Skeletal muscle tissue (tissue), 4 donors: Measurements from ENCODE around the gene TNNT1. TPM values are rescaled to one million over a fixed set of nuclear protein-coding genes. Genes with fewer than 3 reads are reported as not detected.
"Not testable (repeated sequence)": the region's sequence is repeated elsewhere in the genome, so short reads cannot be mapped to it uniquely, and the experiment has no call there.

Experiments
- H3K27ac ChIP-seq: one replicate; pipeline ENCODE4 v1.7.0; 2013; ENCODE audit warnings: mild to moderate bottlenecking, low read depth, low read length, inconsistent platforms
- H3K27me3 ChIP-seq, 3 donors: one replicate each; pipeline ENCODE4 v1.7.0; 2013; ENCODE audit warnings: low read length in 3 of 3; ENCODE audit not compliant: control insufficient read depth in 3 of 3, insufficient read depth in 3 of 3
- H3K36me3 ChIP-seq, 3 donors: one replicate each; pipeline ENCODE4 v1.7.0; 2013; ENCODE audit warnings: low read length in 3 of 3; ENCODE audit not compliant: control insufficient read depth in 3 of 3, insufficient read depth in 3 of 3
- H3K4me1 ChIP-seq, 3 donors: one replicate each; pipeline ENCODE4 v1.7.0; 2013; ENCODE audit warnings: low read length in 3 of 3, mild to moderate bottlenecking in 3 of 3; ENCODE audit not compliant: control insufficient read depth in 3 of 3, insufficient read depth in 3 of 3
- H3K4me3 ChIP-seq, 3 donors: one replicate each; pipeline ENCODE4 v1.7.0; 2013; ENCODE audit warnings: low read length in 3 of 3
- H3K9ac ChIP-seq, 3 donors: one replicate each; pipeline ENCODE4 v1.7.0; 2013; ENCODE audit warnings: low read length in 3 of 3, mild to moderate bottlenecking in 3 of 3, moderate library complexity in 2 of 3, low read depth in 1 of 3
- H3K9me3 ChIP-seq, 3 donors: one replicate each; pipeline ENCODE4 v1.7.0; 2013; ENCODE audit warnings: low read length in 3 of 3; ENCODE audit not compliant: control insufficient read depth in 3 of 3
- total RNA-seq: library from RNA; depleted of rRNA; stranded (reverse); fragments of >200 nt; gene quantifications from one replicate; pipeline ENCODE4 v1.2.3, GENCODE V29; 2014
- donor health status: Osteomylitis.

The TNNT1 gene
- total RNA-seq, 1 donor from 2014 or later = 540 TPM

GRCh38 chr19:55113570-55114039, 35.4 kb downstream of the TNNT1 start:
- Histone ChIP-seq H3K36me3 (peaks cover 9 to 12% (median 11%) of the 10 kb centered on the region in 3 donors), H3K9ac (peak overlapping the region; percentile 34 to 92 (median 51)), H3K4me3 (peak overlapping the region in 1 of 3 donors; percentile 49), H3K27ac (peak overlapping the region; percentile 86), H3K4me1 (peaks cover 44 to 55% (median 47%) of the 10 kb centered on the region in 3 donors), H3K9me3 (no peaks in the 10 kb centered on the region), H3K27me3 (no peaks in the 10 kb centered on the region)

- Histone ChIP-seq H3K36me3 (peaks cover 9 to 12% (median 11%) of the 10 kb centered on the region in 3 donors), H3K9me3 (no peaks in the 10 kb centered on the region), H3K27me3 (no peaks in the 10 kb centered on the region), H3K9ac (peak overlapping the region; percentile 34 to 92 (median 40)), H3K27ac (peak overlapping the region; percentile 86), H3K4me1 (peaks cover 40 to 51% (median 41%) of the 10 kb centered on the region in 3 donors), H3K4me3 (peak overlapping the region in 1 of 3 donors; percentile 49)
These were observed 36.0 kb downstream of the TNNT1 start for GRCh38 chr19:55112777-55113569.

DNA sequence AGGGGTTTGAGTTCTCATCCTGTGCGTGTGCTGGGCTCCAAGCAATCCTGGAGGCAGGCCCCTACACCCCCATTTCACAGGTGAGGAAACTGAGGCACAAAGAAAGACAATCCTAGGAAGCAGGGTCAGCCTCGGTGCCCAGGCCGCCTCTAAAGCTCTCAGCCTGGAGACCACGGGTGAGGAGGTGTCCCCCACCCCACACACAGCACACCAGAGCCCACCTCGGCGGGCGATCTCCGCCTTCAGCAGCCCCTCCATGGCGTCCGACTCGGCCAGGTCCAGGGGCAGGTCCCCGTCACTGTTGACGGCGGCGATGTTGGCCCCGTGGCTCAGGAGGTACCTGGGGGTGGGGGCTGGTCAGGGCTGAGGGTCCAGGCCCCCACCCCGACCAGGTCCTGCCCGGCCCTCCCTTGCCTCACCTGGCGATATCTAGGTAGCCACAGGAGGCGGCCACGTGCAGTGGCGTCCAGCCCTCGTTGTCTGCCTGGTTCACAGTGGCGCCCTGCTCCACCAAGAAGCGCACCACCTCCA, 36.7 kb downstream of the TNNT1 start:
- no peak overlapping the region for H3K4me3 ChIP-seq
- H3K4me1 ChIP-seq = peaks cover 40 to 51% (median 41%) of the 10 kb centered on the region in 3 donors

GRCh38 chr19:55111238-55111831, 37.7 kb downstream of the TNNT1 start:
- peaks cover 34 to 45% (median 34%) of the 10 kb centered on the region in 3 donors for H3K4me1 ChIP-seq
- peak overlapping the region; percentile 28 for H3K27ac ChIP-seq
- peak overlapping the region in 1 of 3 donors; percentile 50 for H3K9ac ChIP-seq
- H3K27me3 ChIP-seq = no peaks in the 10 kb centered on the region
- H3K4me3 ChIP-seq = no peak overlapping the region
- no peaks in the 10 kb centered on the region for H3K9me3 ChIP-seq
- H3K36me3 ChIP-seq = peaks cover 11 to 16% (median 14%) of the 10 kb centered on the region in 3 donors

More for the DNA sequence above, 36.7 kb downstream of the TNNT1 start:
- H3K9ac ChIP-seq = peak overlapping the region in 2 of 3 donors; percentile 40 to 92
- H3K27ac ChIP-seq = peak overlapping the region; percentile 86
- no peaks in the 10 kb centered on the region for H3K27me3 ChIP-seq
- H3K36me3 ChIP-seq = peaks cover 9 to 12% (median 11%) of the 10 kb centered on the region in 3 donors
- no peaks in the 10 kb centered on the region for H3K9me3 ChIP-seq

- H3K9me3 ChIP-seq = no peaks in the 10 kb centered on the region
- H3K36me3 ChIP-seq = peaks cover 11 to 20% (median 16%) of the 10 kb centered on the region in 3 donors
- H3K4me3 ChIP-seq = no peak overlapping the region
- H3K4me1 ChIP-seq = peaks cover 19 to 30% (median 22%) of the 10 kb centered on the region in 3 donors
- no peaks in the 10 kb centered on the region for H3K27me3 ChIP-seq
- H3K9ac ChIP-seq = no peak overlapping the region
- no peak overlapping the region for H3K27ac ChIP-seq
These were observed 39.3 kb downstream of the TNNT1 start for GRCh38 chr19:55109527-55110291.

- peaks cover 24 to 29% (median 27%) of the 10 kb centered on the region in 3 donors for H3K36me3 ChIP-seq
- not testable (repeated sequence) for H3K4me3 ChIP-seq, H3K9me3 ChIP-seq, H3K4me1 ChIP-seq, H3K27ac ChIP-seq, H3K9ac ChIP-seq, H3K27me3 ChIP-seq
These were observed 41.8 kb downstream of the TNNT1 start for GRCh38 chr19:55107252-55107651.

DNA sequence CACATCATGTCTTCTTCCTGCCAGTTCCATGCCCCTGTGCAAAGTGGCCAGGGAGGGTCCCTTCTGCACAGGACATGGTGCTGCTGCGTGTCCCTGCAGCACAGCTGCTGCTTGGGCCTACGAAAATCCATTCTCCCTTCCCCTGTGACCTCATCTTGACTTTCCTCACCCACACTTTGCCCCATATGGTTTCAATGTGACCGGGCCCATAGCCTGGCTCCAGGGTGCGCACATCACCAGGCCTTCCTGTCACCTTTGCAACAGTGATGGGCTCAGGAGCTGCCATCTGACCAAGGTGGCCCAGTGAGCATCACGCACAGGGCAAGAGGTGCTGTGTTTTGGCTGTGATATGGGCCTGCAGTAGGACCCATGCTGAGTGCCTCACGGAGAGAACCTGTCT, 42.4 kb downstream of the TNNT1 start:
- Histone ChIP-seq H3K9ac (no peak overlapping the region), H3K4me3 (no peak overlapping the region), H3K4me1 (peaks cover 0 to 3% (median 3%) of the 10 kb centered on the region in 3 donors), H3K27me3 (no peaks in the 10 kb centered on the region), H3K36me3 (peaks cover 30 to 35% (median 32%) of the 10 kb centered on the region in 3 donors), H3K27ac (no peak overlapping the region), H3K9me3 (no peaks in the 10 kb centered on the region)

DNA sequence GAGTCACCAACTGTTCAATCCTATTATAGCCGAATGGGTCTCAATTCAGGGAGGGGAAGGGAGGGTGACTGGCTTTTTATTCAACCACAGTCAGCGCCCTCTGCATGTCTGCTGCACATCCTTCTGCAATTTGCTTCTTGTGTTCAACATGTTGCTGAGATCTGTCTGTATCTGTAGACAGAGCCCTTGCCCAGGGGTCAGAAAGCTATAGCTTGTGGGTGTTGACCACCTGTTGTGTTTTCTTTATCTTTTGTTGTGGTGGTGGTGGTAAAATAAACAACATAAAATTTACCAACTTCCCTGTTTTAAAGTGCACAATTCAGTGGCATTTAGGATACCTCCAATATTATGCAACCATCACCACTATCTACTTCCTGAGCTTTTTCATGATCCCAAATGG, 43.8 kb downstream of the TNNT1 start:
- Histone ChIP-seq H3K27ac (no peak overlapping the region), H3K9me3 (no peaks in the 10 kb centered on the region), H3K9ac (no peak overlapping the region), H3K4me3 (no peak overlapping the region), H3K4me1 (peaks cover 0 to 3% (median 0%) of the 10 kb centered on the region in 3 donors), H3K36me3 (peaks cover 34 to 41% (median 36%) of the 10 kb centered on the region in 3 donors), H3K27me3 (no peaks in the 10 kb centered on the region)

DNA sequence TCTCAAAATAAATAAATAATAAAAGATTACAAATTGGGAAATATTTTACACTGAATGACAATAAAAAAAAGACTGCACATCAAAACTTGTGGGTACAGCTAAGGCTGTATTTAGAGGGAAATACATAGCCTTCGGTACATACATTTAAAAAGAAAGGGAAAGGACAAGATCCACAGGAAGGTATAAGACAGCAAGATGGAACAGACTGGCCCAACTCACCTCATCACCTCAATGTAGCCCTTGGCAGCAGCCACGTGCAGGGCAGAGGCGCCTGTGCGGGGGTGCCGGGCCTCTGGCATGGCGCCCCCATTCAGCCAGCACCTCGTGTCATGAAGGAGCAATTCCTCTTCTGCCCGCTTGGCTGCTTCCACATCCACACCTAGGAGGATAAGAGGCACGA, 45.8 kb downstream of the TNNT1 start:
- H3K36me3 ChIP-seq = peaks cover 29 to 40% (median 35%) of the 10 kb centered on the region in 3 donors
- H3K9me3 ChIP-seq = no peaks in the 10 kb centered on the region
- H3K9ac ChIP-seq = no peak overlapping the region
- H3K4me3 ChIP-seq = no peak overlapping the region
- no peak overlapping the region for H3K27ac ChIP-seq
- peaks cover 0 to 4% (median 0%) of the 10 kb centered on the region in 3 donors for H3K27me3 ChIP-seq
- peaks cover 6 to 16% (median 15%) of the 10 kb centered on the region in 3 donors for H3K4me1 ChIP-seq
